Keratinocyte (primary cell): Measurements from ENCODE around the gene RAB29. TPM values are rescaled to one million over a fixed set of nuclear protein-coding genes. Genes with fewer than 3 reads are reported as not detected.

Experiments
- DNase-seq: peaks from one replicate; pipeline ENCODE4 v3.0.0-alpha.2; 2011; ENCODE audit warnings: low read depth, missing footprints, low spot score
- FAIRE-seq: peaks from 2 replicates; lab custom pipeline; 2011; peaks lifted over from hg19 to GRCh38; lab: Jason Lieb, UNC
- H2AFZ ChIP-seq: 2 replicates; pipeline ENCODE4 v1.6.0; 2012; ENCODE audit warnings: low read length, control low read depth, inconsistent platforms; ENCODE audit not compliant: control insufficient read depth
- H3K27ac ChIP-seq: 2 replicates; pipeline ENCODE4 v1.5.1; 2011; ENCODE audit warnings: low read length; ENCODE audit not compliant: control insufficient read depth, insufficient read depth
- H3K27me3 ChIP-seq: 3 replicates; pipeline ENCODE4 v1.6.0; 2011; ENCODE audit warnings: low read length; ENCODE audit not compliant: control insufficient read depth, insufficient read depth; ENCODE audit errors: extremely low read depth
- H3K36me3 ChIP-seq, 2 experiments: 2 replicates in 1 of 2; 3 replicates in 1 of 2; pipeline ENCODE4 v1.5.1; 2011; ENCODE audit warnings: low read length in 2 of 2, mild to moderate bottlenecking in 1 of 2; ENCODE audit not compliant: control insufficient read depth in 2 of 2, insufficient read depth in 2 of 2; ENCODE audit errors: extremely low read depth in 1 of 2
- H3K4me1 ChIP-seq: 3 replicates; pipeline ENCODE4 v1.5.1; 2011; ENCODE audit warnings: low read length; ENCODE audit not compliant: control insufficient read depth, insufficient read depth; ENCODE audit errors: extremely low read depth
- H3K4me2 ChIP-seq: 3 replicates; pipeline ENCODE4 v1.6.0; 2011; ENCODE audit warnings: low read depth, low read length; ENCODE audit not compliant: control insufficient read depth, insufficient read depth; ENCODE audit errors: extremely low read depth
- H3K4me3 ChIP-seq, 3 experiments: fragments of 200-600 bp in 1 of 3; sonication (generic) in 1 of 3; 2 replicates in 2 of 3; 3 replicates in 1 of 3; pipeline ENCODE4 v1.5.1; 2011 to 2016; ENCODE audit warnings: low read length in 3 of 3, mild to moderate bottlenecking in 3 of 3, control low read depth in 2 of 3, inconsistent platforms in 1 of 3, low read depth in 1 of 3, mixed read lengths in 1 of 3, mixed run types in 1 of 3, moderate library complexity in 1 of 3; ENCODE audit not compliant: control insufficient read depth in 2 of 3, insufficient read depth in 2 of 3; ENCODE audit errors: extremely low read depth in 1 of 3
- H3K79me2 ChIP-seq: 2 replicates; pipeline ENCODE4 v1.6.0; 2012; ENCODE audit warnings: low read length; ENCODE audit not compliant: control insufficient read depth, insufficient read depth
- H3K9ac ChIP-seq: 3 replicates; pipeline ENCODE4 v1.6.0; 2011; ENCODE audit warnings: low read length; ENCODE audit not compliant: control insufficient read depth, insufficient read depth; ENCODE audit errors: extremely low read depth
- H3K9me1 ChIP-seq: 3 replicates; pipeline ENCODE4 v1.6.0; 2011; ENCODE audit warnings: low read length; ENCODE audit not compliant: control insufficient read depth, insufficient read depth; ENCODE audit errors: extremely low read depth
- H3K9me3 ChIP-seq: 2 replicates; pipeline ENCODE4 v1.5.1; 2012; ENCODE audit warnings: low read depth, low read length; ENCODE audit not compliant: control insufficient read depth
- H4K20me1 ChIP-seq: 3 replicates; pipeline ENCODE4 v1.6.0; 2011; ENCODE audit warnings: low read length; ENCODE audit not compliant: control insufficient read depth, insufficient read depth; ENCODE audit errors: extremely low read depth
- CTCF ChIP-seq, 3 experiments: IDR thresholded peaks in 1 of 3; conservative IDR thresholded peaks in 1 of 3; optimal IDR thresholded peaks in 1 of 3; 2 replicates in 2 of 3; 3 replicates in 1 of 3; pipeline versions ENCODE3 to v1.5.1; 2011; ENCODE audit warnings: low read length in 3 of 3, mild to moderate bottlenecking in 3 of 3, moderate library complexity in 2 of 3, control low read depth in 1 of 3, inconsistent platforms in 1 of 3; ENCODE audit not compliant: insufficient read depth in 2 of 3; ENCODE audit errors: extremely low read depth in 1 of 3
- EZH2 ChIP-seq: IDR thresholded peaks from one replicate; pipeline ENCODE4 v1.6.1; 2012; ENCODE audit warnings: inconsistent platforms, mild to moderate bottlenecking, low read length, moderate library complexity
- dilution Hi-C: fragments of 300-500 bp; cut with MboI; formaldehyde crosslinking; loops from one replicate; pipeline ENCODE4 v1.7.0; 2020; ENCODE audit warnings: low sequenced_read_pairs; ENCODE audit not compliant: extremely low pct_ligation_motif_present
- polyA plus RNA-seq, 5 experiments: library from polyadenylated mRNA; depleted of rRNA in 3 of 5; stranded (reverse) in 3 of 5; stranded (forward) in 1 of 5; unstranded in 1 of 5; fragments of >200 nt; gene quantifications; 1 replicate in 1 of 5; 2 replicates in 3 of 5; 3 replicates in 1 of 5; pipeline versions ENCODE4 v1.2.1 to v1.2.3, GENCODE V29; 2011 to 2012; ENCODE audit warnings: missing spikeins in 2 of 5, low read depth in 1 of 5, low replicate concordance in 1 of 5

The RAB29 gene
- polyA plus RNA-seq, 1 donor (not counting 4 experiments of a cell fraction or from before 2014, with no cell fraction given) = 26.7 TPM

GRCh38 chr1:205800981-205801703, 25.9 kb upstream of the RAB29 start:
- H2AFZ ChIP-seq = no peak overlapping the region
- no peak for TF ChIP-seq CTCF (optimal IDR thresholded peaks at IDR 0.05 in 1 of 3, IDR thresholded peaks at IDR 0.05 in 1 of 3, conservative IDR thresholded peaks at IDR 0.05 in 1 of 3; ENCODE audit: extremely low read depth in 1 of 3, insufficient read depth in 2 of 3, low read length in 3 of 3)
- TF ChIP-seq EZH2 = no peak
- no peak overlapping the region for H3K27ac ChIP-seq
- dilution Hi-C loops = no loop called here
- DNase-seq (no peak), FAIRE-seq (no peak)
- peaks cover 0 to 7% of the 10 kb centered on the region in 2 experiments for H3K36me3 ChIP-seq
- H3K4me1 ChIP-seq = peaks cover 18% of the 10 kb centered on the region
- no peaks in the 10 kb centered on the region for H3K9me3 ChIP-seq
- H3K4me2 ChIP-seq = no peak overlapping the region
- H3K4me3 ChIP-seq = no peak overlapping the region
- no peaks in the 10 kb centered on the region for H3K27me3 ChIP-seq
- no peaks in the 10 kb centered on the region for H3K9me1 ChIP-seq
- H3K79me2 ChIP-seq = peaks cover 16% of the 10 kb centered on the region
- no peak overlapping the region for H3K9ac ChIP-seq
- no peaks in the 10 kb centered on the region for H4K20me1 ChIP-seq

- peaks cover 4 to 7% of the 10 kb centered on the region in 2 experiments for H3K36me3 ChIP-seq
- no peak for TF ChIP-seq CTCF (optimal IDR thresholded peaks at IDR 0.05 in 1 of 3, IDR thresholded peaks at IDR 0.05 in 1 of 3, conservative IDR thresholded peaks at IDR 0.05 in 1 of 3; ENCODE audit: extremely low read depth in 1 of 3, insufficient read depth in 2 of 3, low read length in 3 of 3)
- TF ChIP-seq EZH2 = no peak
Observed at GRCh38 chr1:205800427-205800826, 25.1 kb upstream of the RAB29 start.

More at GRCh38 chr1:205800427-205800826, 25.1 kb upstream of the RAB29 start:
- peaks cover 12% of the 10 kb centered on the region for H3K4me1 ChIP-seq
- H3K79me2 ChIP-seq = peaks cover 14% of the 10 kb centered on the region
- no peak overlapping the region for H2AFZ ChIP-seq
- no peak for DNase-seq
- FAIRE-seq = no peak
- H3K9me3 ChIP-seq = no peaks in the 10 kb centered on the region
- dilution Hi-C loops = no loop called here
- H3K9ac ChIP-seq = no peak overlapping the region
- H3K27me3 ChIP-seq = no peaks in the 10 kb centered on the region
- no peak overlapping the region for H3K27ac ChIP-seq
- H4K20me1 ChIP-seq = no peaks in the 10 kb centered on the region
- no peak overlapping the region for H3K4me2 ChIP-seq
- H3K9me1 ChIP-seq = no peaks in the 10 kb centered on the region
- no peak overlapping the region for H3K4me3 ChIP-seq
